ENCODE measurements around the gene CNTNAP2.

- no peak for TF ChIP-seq POLR2A (IDR thresholded peaks at IDR 0.05; ENCODE audit: low read length)
- no peak for TF ChIP-seq GATA1 (IDR thresholded peaks at IDR 0.05; ENCODE audit: low read depth, low read length)
Observed at GRCh38 chr7:148261996-148262688, 2145.5 kb downstream of the CNTNAP2 start.
